ENCODE measurements around the gene FUT3. TPM values are rescaled to one million over a fixed set of nuclear protein-coding genes. Genes with fewer than 3 reads are reported as not detected.

The FUT3 gene
- total and polyA plus RNA-seq, 4 donors: 0.25 to 0.47 (median 0.27) TPM; not detected in 1

DNA sequence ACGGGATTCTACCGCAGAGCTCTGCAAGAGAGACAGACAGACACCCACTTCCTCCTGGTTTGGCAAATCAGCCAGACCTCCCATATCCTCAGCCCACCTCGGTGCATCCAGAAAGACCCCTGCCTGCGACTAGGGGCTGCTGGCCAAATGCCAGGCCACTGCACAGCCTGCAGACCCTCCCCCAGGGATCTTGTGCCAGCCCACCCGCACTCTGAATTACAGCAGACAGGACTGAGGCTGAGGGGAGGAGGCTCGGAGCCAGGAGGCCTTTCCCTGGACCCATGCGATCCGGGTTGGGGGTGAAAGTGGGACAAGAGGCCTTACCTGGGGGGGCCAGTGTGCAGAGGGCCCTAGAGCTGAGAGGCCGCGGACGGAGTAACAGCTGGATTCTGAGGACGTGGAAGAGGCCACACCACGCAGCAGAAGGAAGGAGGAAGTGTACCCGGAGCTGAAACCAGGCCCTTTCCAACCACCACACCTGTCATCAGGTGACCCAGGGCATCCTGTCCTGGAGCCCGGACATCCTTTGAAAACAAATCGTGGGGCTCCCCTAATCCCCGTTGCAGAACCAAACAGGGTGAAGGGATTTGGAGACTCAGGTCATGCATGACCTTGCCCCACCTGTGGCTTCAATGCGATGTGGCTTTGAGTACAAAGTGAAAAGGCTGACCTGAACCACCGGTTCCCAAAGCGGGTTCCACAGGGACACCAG lies 12.7 kb downstream of the FUT3 start:
- WGBS: 46% methylated on average over 20 of the region's 20 CpGs
- TF ChIP-seq JUND (IDR thresholded peaks at IDR 0.05) (no peak), RXRA (IDR thresholded peaks at IDR 0.05) (no peak), GABPA (IDR thresholded peaks at IDR 0.05 in 1 of 2, conservative IDR thresholded peaks at IDR 0.05 in 1 of 2) (no peak), HNF4G (IDR thresholded peaks at IDR 0.05) (no peak), NR2F2 (IDR thresholded peaks at IDR 0.05) (no peak), FOXA1 (IDR thresholded peaks at IDR 0.05) (no peak), FOXA2 (IDR thresholded peaks at IDR 0.05) (no peak)
- TF ChIP-seq, protein P1, sequence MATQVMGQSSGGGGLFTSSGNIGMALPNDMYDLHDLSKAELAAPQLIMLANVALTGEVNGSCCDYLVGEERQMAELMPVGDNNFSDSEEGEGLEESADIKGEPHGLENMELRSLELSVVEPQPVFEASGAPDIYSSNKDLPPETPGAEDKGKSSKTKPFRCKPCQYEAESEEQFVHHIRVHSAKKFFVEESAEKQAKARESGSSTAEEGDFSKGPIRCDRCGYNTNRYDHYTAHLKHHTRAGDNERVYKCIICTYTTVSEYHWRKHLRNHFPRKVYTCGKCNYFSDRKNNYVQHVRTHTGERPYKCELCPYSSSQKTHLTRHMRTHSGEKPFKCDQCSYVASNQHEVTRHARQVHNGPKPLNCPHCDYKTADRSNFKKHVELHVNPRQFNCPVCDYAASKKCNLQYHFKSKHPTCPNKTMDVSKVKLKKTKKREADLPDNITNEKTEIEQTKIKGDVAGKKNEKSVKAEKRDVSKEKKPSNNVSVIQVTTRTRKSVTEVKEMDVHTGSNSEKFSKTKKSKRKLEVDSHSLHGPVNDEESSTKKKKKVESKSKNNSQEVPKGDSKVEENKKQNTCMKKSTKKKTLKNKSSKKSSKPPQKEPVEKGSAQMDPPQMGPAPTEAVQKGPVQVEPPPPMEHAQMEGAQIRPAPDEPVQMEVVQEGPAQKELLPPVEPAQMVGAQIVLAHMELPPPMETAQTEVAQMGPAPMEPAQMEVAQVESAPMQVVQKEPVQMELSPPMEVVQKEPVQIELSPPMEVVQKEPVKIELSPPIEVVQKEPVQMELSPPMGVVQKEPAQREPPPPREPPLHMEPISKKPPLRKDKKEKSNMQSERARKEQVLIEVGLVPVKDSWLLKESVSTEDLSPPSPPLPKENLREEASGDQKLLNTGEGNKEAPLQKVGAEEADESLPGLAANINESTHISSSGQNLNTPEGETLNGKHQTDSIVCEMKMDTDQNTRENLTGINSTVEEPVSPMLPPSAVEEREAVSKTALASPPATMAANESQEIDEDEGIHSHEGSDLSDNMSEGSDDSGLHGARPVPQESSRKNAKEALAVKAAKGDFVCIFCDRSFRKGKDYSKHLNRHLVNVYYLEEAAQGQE (IDR thresholded peaks at IDR 0.05): no peak
- H3K9ac ChIP-seq (ENCODE audit: low read depth in 1 of 2, low read length in 2 of 2): peak overlapping the region in 1 of 2 donors; percentile 28

DNA sequence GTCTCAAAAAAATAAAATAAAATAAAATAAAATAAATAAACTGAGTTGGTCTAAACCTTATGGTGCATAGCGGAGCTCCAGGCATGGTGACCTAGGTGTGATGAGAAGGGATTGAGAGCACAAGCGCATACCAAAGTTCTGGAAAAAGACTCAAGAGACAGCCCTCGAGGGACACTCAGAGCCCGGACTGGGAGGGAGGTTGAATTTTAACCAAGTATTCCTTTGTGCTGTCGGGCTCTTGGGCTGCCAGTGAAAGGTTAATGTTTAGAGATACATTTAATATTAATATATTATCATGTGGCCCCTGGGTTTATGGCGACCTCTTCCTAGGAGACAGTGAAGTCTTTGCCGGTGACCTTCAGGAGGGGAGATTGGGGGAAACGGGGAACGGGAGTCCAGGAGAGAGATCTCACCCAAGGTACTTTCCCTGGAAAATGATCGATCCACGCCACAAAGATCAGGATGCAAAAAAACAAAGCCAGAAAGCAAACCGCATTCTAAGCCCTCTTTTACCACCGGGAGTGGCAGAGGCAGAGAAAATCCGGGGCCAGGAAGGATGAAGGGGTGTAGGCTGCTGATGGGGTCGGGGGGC lies 13.4 kb downstream of the FUT3 start:
- no peaks in the 10 kb centered on the region for H3K9me3 ChIP-seq (ENCODE audit: control insufficient read depth in 4 of 4, low read length in 3 of 4)

More for the DNA sequence above, 12.7 kb downstream of the FUT3 start:
- H3K4me1 ChIP-seq (ENCODE audit: control insufficient read depth in 4 of 4, insufficient read depth in 4 of 4, low read length in 3 of 4): peaks cover 5 to 21% (median 19%) of the 10 kb centered on the region in 4 donors
- peak overlapping the region in 2 of 3 donors; percentile 24 to 55 for H3K4me3 ChIP-seq (ENCODE audit: low read depth in 1 of 3, low read length in 3 of 3)
- H3K27me3 ChIP-seq (ENCODE audit: control insufficient read depth in 4 of 4, insufficient read depth in 4 of 4, low read length in 3 of 4): no peaks in the 10 kb centered on the region
- H3K27ac ChIP-seq (ENCODE audit: low read depth in 1 of 2, low read length in 2 of 2): peak overlapping the region; percentile 6 to 32
- no peak for DNase-seq (ENCODE audit: low spot score)
- no peaks in the 10 kb centered on the region for H3K36me3 ChIP-seq (ENCODE audit: control insufficient read depth in 4 of 4, insufficient read depth in 3 of 4, low read depth in 1 of 4, low read length in 3 of 4)
- H3K9me3 ChIP-seq (ENCODE audit: control insufficient read depth in 4 of 4, low read length in 3 of 4): no peaks in the 10 kb centered on the region

More for the DNA sequence above, 13.4 kb downstream of the FUT3 start:
- TF ChIP-seq, protein P1 (IDR thresholded peaks at IDR 0.05): no peak
- peak; percentile 17 to 26 for TF ChIP-seq HNF4A (conservative IDR thresholded peaks at IDR 0.05)
- no peaks in the 10 kb centered on the region for H3K27me3 ChIP-seq (ENCODE audit: control insufficient read depth in 4 of 4, insufficient read depth in 4 of 4, low read length in 3 of 4)
- H3K9ac ChIP-seq (ENCODE audit: low read depth in 1 of 2, low read length in 2 of 2): peak overlapping the region in 1 of 2 donors; percentile 43
- peak overlapping the region; percentile 24 to 55 (median 41) for H3K4me3 ChIP-seq (ENCODE audit: low read depth in 1 of 3, low read length in 3 of 3)
- WGBS: 20% methylated on average over 15 of the region's 15 CpGs
- H3K27ac ChIP-seq (ENCODE audit: low read depth in 1 of 2, low read length in 2 of 2): peak overlapping the region; percentile 6 to 32
- H3K36me3 ChIP-seq (ENCODE audit: control insufficient read depth in 4 of 4, insufficient read depth in 3 of 4, low read depth in 1 of 4, low read length in 3 of 4): no peaks in the 10 kb centered on the region
- H3K4me1 ChIP-seq (ENCODE audit: control insufficient read depth in 4 of 4, insufficient read depth in 4 of 4, low read length in 3 of 4): peaks cover 5 to 21% (median 19%) of the 10 kb centered on the region in 4 donors
- no peak for DNase-seq (ENCODE audit: low spot score)
